Measurements from ENCODE around the gene AVEN.
A peak's percentile ranks its signal among the peaks of the same experiment; 100 is the strongest.
"Not testable (repeated sequence)": the region's sequence is repeated elsewhere in the genome, so short reads cannot be mapped to it uniquely, and the experiment has no call there.

The AVEN gene

DNA sequence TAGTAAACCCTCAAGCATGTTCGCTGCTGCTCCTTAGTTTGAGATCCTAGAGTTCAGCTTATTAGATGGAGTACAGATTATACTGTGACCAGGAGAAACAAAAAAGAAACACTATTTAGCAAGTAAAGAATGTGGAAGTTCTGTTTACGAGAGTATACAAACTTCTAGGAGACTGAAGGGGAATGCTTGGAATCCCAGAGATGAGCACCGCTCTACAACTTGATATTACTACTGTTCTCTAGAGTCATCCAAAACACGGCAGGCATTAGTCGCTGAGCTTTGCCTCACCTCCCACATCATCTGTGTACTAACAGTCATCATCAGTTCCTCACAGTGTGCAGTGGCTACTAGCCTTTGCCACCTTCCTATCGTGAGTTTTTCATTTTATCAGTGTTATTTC lies 192.1 kb downstream of the AVEN start:
- DNase-seq (ENCODE audit: low read depth): peak; percentile 22

DNA sequence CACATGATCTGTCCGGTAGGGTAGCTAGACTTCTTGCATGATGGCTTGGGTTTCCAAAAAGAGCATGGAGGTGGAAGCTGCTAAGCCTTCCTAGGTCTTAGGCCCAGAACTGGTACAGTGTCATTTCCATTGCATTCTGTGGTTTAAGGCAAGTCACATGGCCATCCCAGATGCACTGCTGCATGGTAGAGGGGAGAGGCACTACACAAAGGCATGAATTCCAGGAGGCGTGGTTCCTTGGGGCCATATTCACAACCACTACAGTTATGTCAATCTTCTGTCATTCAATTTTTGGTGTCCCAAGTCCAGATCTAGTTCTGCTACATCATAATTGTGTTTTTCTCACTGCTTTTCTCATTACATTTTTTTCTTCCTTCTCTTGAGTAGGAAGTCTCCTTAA lies 192.9 kb downstream of the AVEN start:
- DNase-seq (ENCODE audit: low read depth): no peak

DNA sequence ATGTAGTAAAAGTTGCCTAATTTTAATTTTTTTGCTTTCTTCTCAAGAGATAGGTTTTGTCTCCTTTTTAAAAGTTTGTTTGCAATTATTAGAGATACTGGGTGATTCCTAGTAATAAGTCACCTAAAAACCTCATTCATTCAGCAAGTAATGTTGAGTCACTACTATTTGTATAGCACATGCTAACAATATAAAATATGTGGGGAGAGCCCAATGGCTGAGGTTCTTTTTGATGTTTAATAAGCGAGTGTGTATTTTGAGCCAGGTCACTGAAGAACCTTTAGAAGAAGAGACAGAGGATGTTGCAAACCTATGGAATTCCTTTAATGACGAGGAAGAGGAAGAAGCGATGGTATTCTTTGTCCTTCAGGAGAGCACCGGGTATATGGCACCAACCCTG lies 194.4 kb downstream of the AVEN start:
- DNase-seq (ENCODE audit: low read depth): no peak

DNA sequence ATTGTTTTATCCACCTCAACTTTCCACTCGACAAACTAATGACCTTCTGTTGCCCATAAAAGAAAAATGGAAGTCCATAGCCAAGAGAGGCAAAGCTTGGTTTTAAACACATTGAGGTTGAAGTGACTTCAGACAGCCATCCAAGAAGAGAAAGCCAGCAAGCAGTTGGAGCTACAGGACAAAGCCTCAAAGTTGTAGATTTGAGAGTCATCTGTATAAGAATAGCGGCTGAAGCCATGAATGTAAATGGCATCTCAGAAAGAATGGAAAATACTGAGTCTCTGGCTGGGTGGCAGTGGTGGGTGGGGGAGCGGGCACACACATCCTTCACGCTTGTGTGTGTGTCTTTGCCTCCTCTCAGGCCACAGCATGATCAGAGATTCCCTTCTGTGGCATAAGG lies 194.8 kb downstream of the AVEN start:
- DNase-seq (ENCODE audit: low read depth): no peak

DNA sequence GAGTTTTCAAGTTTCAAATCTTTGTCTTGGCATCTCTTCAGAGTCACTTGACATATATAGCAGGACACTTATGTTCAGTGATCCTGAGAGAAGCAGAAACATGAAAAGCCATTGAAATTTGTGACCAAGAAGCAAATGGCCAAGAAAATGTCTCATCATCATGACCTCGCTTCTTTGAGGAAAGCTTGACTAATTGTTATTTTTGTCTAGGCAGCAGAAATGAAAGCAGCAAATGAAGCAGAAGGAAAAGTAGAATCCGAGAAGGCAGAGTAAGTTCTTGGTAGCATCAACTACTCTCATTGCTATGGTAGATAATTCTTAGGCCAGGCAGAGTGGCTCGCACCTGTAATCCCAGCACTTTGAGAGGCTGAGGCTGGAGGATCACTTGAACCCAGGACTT lies 198.4 kb downstream of the AVEN start:
- no peak for DNase-seq (ENCODE audit: low read depth)

DNA sequence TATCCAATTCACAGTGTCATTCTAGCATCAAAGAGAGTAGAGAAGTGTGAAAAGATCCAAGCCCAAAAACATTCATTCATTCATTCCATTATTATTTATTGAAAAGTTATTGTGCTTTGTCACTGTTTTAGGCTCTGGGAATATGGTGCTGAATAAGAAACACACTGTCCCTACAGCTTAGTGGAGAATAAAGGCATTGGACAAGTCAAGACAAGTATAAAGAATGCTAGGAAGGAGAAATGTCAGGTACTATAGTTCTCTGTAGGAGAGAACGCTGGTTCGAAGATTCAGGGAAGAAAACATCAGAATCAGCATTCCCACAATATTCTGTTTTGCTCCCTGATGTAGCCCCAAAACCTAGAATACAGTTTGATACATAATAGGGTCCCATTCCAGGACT lies 199.5 kb downstream of the AVEN start:
- no peak for DNase-seq (ENCODE audit: low read depth)

DNA sequence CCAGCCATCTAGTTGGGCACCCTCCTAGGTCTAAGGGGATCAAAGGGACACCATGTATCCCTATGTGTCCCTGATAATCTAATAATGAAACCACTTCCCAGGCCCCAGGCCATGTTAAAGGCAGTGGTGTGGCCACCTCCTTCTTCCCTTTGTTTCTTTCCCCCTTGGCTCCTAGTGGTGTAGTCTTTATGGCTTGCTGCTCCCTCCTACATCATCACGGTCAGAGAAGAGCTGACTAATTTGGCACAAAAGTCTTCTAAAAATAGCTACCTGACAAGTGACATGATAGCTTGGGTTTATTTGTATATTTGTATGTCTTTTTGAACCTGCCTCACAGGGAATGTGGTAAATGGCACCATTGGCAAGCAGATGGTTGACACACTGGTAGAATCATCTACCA lies 201.7 kb downstream of the AVEN start:
- DNase-seq (ENCODE audit: low read depth): no peak

DNA sequence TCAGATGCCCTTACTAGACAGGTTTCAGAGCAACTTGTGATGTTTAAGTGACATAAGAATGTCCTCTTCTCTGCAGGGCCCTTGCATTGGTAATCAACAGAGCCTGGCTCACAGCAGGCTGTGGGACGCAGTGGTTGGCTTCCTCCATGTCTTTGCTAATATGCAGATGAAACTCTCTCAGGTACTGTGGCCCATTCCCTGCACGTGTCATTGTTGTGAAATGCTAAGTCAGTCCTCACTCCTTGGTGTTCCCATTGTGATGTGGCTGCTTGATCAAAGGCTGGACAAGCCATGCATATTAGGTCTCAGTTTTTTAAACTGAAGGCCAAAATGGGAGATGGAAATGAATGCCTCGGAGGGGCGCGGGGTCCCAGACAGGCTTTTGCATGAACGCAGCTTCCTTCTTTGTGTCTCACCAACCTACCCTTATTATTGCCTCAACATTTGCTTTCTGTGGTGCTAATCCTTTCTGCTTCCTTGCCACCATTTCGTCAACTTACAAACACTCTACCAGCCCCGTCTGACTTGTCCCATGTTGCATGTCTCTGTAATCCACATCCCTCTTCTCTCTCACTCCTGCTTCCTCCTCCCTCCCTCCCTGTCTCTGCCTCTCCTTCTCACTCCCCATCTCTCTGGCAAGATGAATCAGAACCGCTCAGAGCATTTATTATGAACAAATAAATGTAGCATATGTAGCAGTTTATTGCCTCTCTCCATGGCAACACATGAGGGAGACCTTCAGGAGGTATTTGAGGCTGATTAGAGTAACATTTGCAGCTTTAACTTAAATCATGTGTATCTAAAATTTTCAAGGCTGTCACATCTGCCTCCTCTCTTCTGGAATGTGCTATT lies 203.9 kb downstream of the AVEN start:
- no peak for DNase-seq (ENCODE audit: low read depth)

DNA sequence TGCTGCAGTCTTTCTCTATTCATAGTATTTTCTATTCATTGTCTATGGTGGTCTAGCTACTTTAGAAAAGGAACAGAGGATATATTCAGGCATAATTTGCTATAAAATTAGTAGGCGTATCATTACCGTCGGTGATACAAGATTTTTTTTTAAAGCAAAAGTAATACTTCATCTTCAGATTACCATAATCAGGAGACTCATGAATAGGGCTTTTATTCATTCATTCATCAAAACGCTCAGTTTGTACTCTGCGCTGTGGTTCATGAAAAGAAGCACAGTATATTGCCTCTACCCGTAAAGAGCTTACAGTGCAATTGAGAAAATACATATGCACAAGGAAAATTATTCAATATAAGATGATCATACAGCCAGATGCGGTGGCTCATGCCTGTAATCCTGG lies 207.4 kb downstream of the AVEN start:
- DNase-seq (ENCODE audit: low read depth): no peak

DNA sequence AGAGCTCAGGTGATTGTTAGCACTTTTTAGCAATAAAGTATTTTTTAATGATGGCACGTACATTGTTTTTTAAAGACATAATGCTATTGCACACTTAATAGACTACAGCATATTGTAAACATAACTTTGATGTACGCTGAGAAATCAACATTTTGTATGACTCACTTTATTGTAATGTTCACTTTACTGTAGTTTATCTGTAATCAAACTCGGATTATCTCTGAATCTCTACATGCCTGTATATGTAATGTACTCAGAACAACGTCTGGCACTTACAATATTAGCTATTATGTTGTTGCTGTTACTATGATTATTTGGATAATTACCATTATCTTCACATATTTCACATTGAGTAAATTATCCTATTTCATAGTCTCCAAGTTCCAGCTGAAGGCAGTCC lies 208.7 kb downstream of the AVEN start:
- no peak for DNase-seq (ENCODE audit: low read depth)

DNA sequence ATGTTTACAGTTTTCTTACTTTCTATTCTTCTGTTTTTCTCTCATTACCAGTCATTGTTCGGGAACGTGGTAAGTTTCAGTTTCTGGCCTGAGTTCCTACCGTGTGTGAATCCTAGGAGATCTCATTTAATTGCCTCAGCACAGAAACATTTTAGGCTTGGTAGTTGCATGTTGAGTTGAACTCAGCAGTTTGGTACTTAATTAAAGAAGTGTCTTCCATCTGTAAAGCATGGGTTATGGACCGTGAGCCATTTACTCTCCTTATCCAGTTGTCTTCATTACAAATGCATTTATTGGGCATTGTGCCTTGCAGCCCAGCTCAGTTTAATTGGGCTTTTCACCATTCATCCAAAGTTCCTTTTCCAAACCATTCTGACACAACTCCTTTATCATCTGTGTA lies 212.8 kb downstream of the AVEN start:
- DNase-seq (ENCODE audit: low read depth): no peak

DNA sequence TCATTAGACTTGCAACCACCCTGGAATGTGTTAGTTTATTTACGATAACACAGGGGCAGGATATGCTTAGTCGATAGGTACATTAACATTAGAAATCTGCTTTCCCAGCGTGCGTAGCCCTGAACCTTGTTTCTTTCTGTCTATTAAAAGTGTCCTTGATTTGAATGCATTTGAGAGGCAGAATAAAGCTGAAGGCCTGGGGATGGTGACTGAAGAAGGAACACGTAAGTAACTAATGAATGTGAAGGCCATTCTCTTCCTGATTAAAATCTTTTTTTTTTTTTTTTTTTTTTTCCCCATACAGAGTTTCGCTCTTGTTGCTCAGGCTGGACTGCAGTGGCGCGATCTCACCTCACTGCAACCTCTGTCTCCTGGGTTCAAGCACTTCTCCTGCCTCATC lies 213.6 kb downstream of the AVEN start:
- DNase-seq (ENCODE audit: low read depth): no peak

DNA sequence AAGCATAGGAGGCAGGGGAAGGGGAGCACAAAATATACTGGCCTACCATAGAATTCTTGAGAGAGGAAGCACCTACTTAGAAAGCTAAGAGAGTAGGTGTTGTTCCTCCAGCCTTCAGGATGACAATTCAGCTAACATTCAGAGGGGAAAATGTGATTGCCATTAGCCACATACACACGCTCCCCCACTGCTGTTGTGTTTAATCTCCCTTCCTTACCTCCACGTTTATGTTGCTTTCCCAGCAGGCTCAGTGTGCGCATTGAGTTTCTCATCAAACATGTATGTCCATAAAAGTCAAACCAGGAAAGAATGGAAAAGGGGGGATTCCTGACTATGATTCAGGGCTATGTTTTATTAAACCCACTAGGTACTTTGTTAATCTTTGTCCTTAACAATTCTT lies 215.9 kb downstream of the AVEN start:
- no peak for DNase-seq (ENCODE audit: low read depth)

DNA sequence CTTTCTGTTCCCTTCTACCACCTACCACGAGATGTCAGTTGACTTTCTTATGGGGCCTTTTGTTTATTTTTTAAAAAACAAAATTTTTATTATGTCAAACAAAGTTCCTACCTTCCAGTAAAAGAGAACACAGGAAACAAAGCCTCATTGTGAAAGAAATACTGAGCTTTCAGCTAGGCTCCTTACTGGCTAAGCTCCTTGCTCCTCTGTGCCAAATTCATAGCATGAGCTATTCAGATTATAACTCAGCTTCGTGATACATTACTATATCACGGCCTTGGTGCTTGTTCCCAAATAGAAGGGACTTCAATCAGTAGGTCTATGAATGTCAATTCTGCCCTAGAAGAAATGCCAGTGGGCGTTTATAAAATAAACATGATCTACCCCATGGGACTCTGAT lies 216.5 kb downstream of the AVEN start:
- DNase-seq (ENCODE audit: low read depth): no peak

DNA sequence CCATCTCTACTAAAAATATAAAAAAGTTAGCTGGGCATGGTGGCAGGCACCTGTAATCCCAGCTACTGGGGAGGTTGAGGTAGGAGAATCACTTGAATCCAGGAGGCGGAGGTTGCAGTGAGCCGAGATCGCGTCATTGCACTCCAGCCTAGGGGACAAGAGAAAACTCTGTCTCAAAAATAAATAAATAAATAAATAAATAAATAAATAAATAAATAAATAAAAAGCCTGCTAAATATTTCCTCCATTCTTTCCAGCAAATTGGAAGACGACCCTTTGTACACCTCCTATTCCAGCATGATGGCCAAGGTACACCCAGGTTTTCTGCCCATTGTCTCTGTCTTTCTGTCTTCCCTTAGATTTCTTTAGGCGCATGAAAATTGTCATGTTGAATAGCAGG lies 219.5 kb downstream of the AVEN start:
- not testable (repeated sequence) for DNase-seq (ENCODE audit: low read depth)
